Fibroblast of the conjunctiva (primary cell): ENCODE measurements around the gene NLE1.

Experiments
- DNase-seq: peaks from one replicate; pipeline ENCODE4 v3.0.0-alpha.2; 2010; ENCODE audit warnings: low read depth

NLE1 gene

GRCh38 chr17:35086164-35086563 lies 55.9 kb downstream of the NLE1 start:
- no peak for DNase-seq

GRCh38 chr17:35084987-35085386 lies 57.1 kb downstream of the NLE1 start:
- DNase-seq, result no peak

- no peak for DNase-seq
These were observed 59.0 kb downstream of the NLE1 start for GRCh38 chr17:35083071-35083470.

- DNase-seq, result no peak
These were observed 59.9 kb downstream of the NLE1 start for GRCh38 chr17:35082073-35082657.

- no peak for DNase-seq
These were observed 60.5 kb downstream of the NLE1 start for GRCh38 chr17:35081638-35082037.

- DNase-seq, result no peak
These were observed 61.6 kb downstream of the NLE1 start for GRCh38 chr17:35080536-35080935.

- no peak for DNase-seq
These were observed 62.3 kb downstream of the NLE1 start for GRCh38 chr17:35079547-35080423.
